SK-N-SH (cell line): ENCODE data around the gene COL4A2. TPM values are rescaled to one million over a fixed set of nuclear protein-coding genes. Genes with fewer than 3 reads are reported as not detected.

ENCODE experiments used
- CTCF ChIA-PET: fragments of 300-600, 350-600 bp; formaldehyde crosslinking; extraction: SDS; loops from one replicate; lab custom pipeline; 2021; lab: Yijun Ruan, JAX
- POLR2A ChIA-PET: fragments of 350-600 bp; sonication (Branson Sonifier 250); formaldehyde crosslinking; extraction: SDS; loops from one replicate; lab custom pipeline; 2020; ENCODE audit warnings: antibody characterized with exemption, inconsistent platforms; lab: Yijun Ruan, JAX
- DNase-seq: peaks from one replicate; pipeline ENCODE4 v3.0.0; 2012
- H2AFZ ChIP-seq: fragments of 200-600 bp; sonication (generic); 2 replicates; pipeline ENCODE4 v1.8.1; 2016; ENCODE audit warnings: antibody characterized with exemption, mild to moderate bottlenecking, low read depth
- H3F3A ChIP-seq: fragments of 200-600 bp; sonication (generic); replicated peaks from 2 replicates; pipeline ENCODE3; 2016; ENCODE audit warnings: antibody characterized with exemption, mild to moderate bottlenecking; ENCODE audit not compliant: insufficient read depth
- H3K27ac ChIP-seq, 2 experiments: fragments of 200-500 bp in 1 of 2; fragments of 200-600 bp in 1 of 2; sonication (Bioruptor generic) in 1 of 2; sonication (generic), shearing (Covaris generic) in 1 of 2; 2 replicates each; pipeline versions ENCODE4 v1.5.1 to v1.6.1; 2014 to 2016; ENCODE audit warnings: low read depth in 2 of 2, inconsistent platforms in 1 of 2, low read length in 1 of 2, mild to moderate bottlenecking in 1 of 2, mixed read lengths in 1 of 2
- H3K27me3 ChIP-seq: fragments of 200-600 bp; sonication (generic), shearing (Covaris generic); 2 replicates; pipeline ENCODE4 v1.6.1; 2016; ENCODE audit warnings: mixed run types; ENCODE audit not compliant: insufficient read depth
- H3K36me3 ChIP-seq, 2 experiments: fragments of 200-500 bp in 1 of 2; fragments of 200-600 bp in 1 of 2; sonication (Bioruptor generic) in 1 of 2; sonication (generic) in 1 of 2; replicated peaks in 1 of 2; 2 replicates each; pipeline versions ENCODE3 to v1.5.1; 2014 to 2016; ENCODE audit warnings: low read length in 1 of 2, mild to moderate bottlenecking in 1 of 2; ENCODE audit not compliant: insufficient read depth in 2 of 2, control insufficient read depth in 1 of 2
- H3K4me1 ChIP-seq, 2 experiments: fragments of 200-500 bp in 1 of 2; fragments of 200-600 bp in 1 of 2; sonication (Bioruptor generic) in 1 of 2; sonication (generic), shearing (Covaris generic) in 1 of 2; 2 replicates each; pipeline versions ENCODE4 v1.5.1 to v1.6.1; 2014 to 2016; ENCODE audit warnings: low read depth in 1 of 2, low read length in 1 of 2, mixed run types in 1 of 2; ENCODE audit not compliant: insufficient read depth in 2 of 2, control insufficient read depth in 1 of 2
- H3K4me2 ChIP-seq: fragments of 200-600 bp; sonication (generic), shearing (Covaris generic); 2 replicates; pipeline ENCODE4 v1.6.1; 2017; ENCODE audit warnings: mixed run types
- H3K4me3 ChIP-seq, 2 experiments: fragments of 200-500 bp in 1 of 2; fragments of 200-600 bp in 1 of 2; sonication (Bioruptor generic) in 1 of 2; sonication (generic), shearing (Covaris generic) in 1 of 2; 2 replicates each; pipeline versions ENCODE4 v1.5.1 to v1.8.1; 2014 to 2016; ENCODE audit warnings: low read depth in 2 of 2, inconsistent platforms in 1 of 2, low read length in 1 of 2, mild to moderate bottlenecking in 1 of 2, mixed read lengths in 1 of 2, moderate library complexity in 1 of 2
- H3K79me2 ChIP-seq: fragments of 200-600 bp; sonication (generic); 2 replicates; pipeline ENCODE4 v1.8.1; 2017; ENCODE audit warnings: mild to moderate bottlenecking; ENCODE audit not compliant: insufficient read depth
- H3K9ac ChIP-seq: fragments of 200-600 bp; sonication (generic); 2 replicates; pipeline ENCODE4 v1.6.1; 2017; ENCODE audit warnings: mixed run types
- H3K9me2 ChIP-seq: fragments of 200-600 bp; sonication (generic); 2 replicates; pipeline ENCODE4 v1.6.1; 2017; ENCODE audit warnings: mixed run types
- H3K9me3 ChIP-seq: fragments of 200-600 bp; sonication (generic); 2 replicates; pipeline ENCODE4 v1.6.1; 2017; ENCODE audit warnings: mixed run types, mild to moderate bottlenecking, moderate library complexity
- H4K20me1 ChIP-seq: fragments of 200-600 bp; sonication (generic); 2 replicates; pipeline ENCODE4 v1.6.1; 2017; ENCODE audit warnings: mild to moderate bottlenecking, mixed run types; ENCODE audit not compliant: insufficient read depth
- CHD2 ChIP-seq: fragments of 150-350 bp; IDR thresholded peaks from 2 replicates; pipeline ENCODE4 v1.6.1; 2018; ENCODE audit warnings: low read length; ENCODE audit not compliant: partially characterized antibody
- CTCF ChIP-seq: fragments of 200-600 bp; sonication (generic); IDR thresholded peaks from 2 replicates; pipeline ENCODE4 v1.6.1; 2017; ENCODE audit warnings: antibody characterized with exemption, mild to moderate bottlenecking, moderate library complexity
- ELF1 ChIP-seq: IDR thresholded peaks from 2 replicates; pipeline ENCODE4 v1.4.0; 2012
- EP300 ChIP-seq, 2 experiments: IDR thresholded peaks; 2 replicates each; pipeline versions ENCODE4 v1.4.0 to v1.6.1; 2012; ENCODE audit warnings: borderline replicate concordance in 1 of 2, low read depth in 1 of 2, low read length in 1 of 2
- FOSL2 ChIP-seq: IDR thresholded peaks from 2 replicates; pipeline ENCODE4 v1.4.0; 2012; ENCODE audit warnings: low read depth, mild to moderate bottlenecking, moderate library complexity, borderline replicate concordance
- FOXJ3 ChIP-seq: sonication (generic); formaldehyde crosslinking; IDR thresholded peaks from 2 replicates; pipeline ENCODE4 v1.5.1; 2020; ENCODE audit warnings: mild to moderate bottlenecking, missing genetic modification reagents
- FOXM1 ChIP-seq: IDR thresholded peaks from 2 replicates; pipeline ENCODE4 v1.4.0; 2012; ENCODE audit warnings: low read depth, mild to moderate bottlenecking
- JUND ChIP-seq: IDR thresholded peaks from 2 replicates; pipeline ENCODE4 v1.4.0; 2012
- MEF2A ChIP-seq: IDR thresholded peaks from 2 replicates; pipeline ENCODE4 v1.4.0; 2012; ENCODE audit warnings: low read depth, borderline replicate concordance
- NFIC ChIP-seq: IDR thresholded peaks from 2 replicates; pipeline ENCODE4 v1.4.0; 2012; ENCODE audit warnings: borderline replicate concordance
- PBX3 ChIP-seq: IDR thresholded peaks from 2 replicates; pipeline ENCODE4; 2012
- POLR2AphosphoS5 ChIP-seq: IDR thresholded peaks from 2 replicates; pipeline ENCODE4 v1.6.1; 2012; ENCODE audit warnings: low read depth, low read length
- RFX5 ChIP-seq: IDR thresholded peaks from 2 replicates; pipeline ENCODE4 v1.6.1; 2012; ENCODE audit warnings: mild to moderate bottlenecking, improper control_type of control experiment, low read length
- RXRA ChIP-seq: IDR thresholded peaks from 2 replicates; pipeline ENCODE4 v1.4.0; 2012; ENCODE audit warnings: low read depth, mild to moderate bottlenecking, borderline replicate concordance
- SMC3 ChIP-seq: IDR thresholded peaks from 2 replicates; pipeline ENCODE4 v1.6.1; 2012; ENCODE audit warnings: low read depth, low read length, improper control_type of control experiment
- TAF1 ChIP-seq: IDR thresholded peaks from 2 replicates; pipeline ENCODE4 v1.6.1; 2012; ENCODE audit warnings: low read depth, mild to moderate bottlenecking, low read length, moderate library complexity, borderline replicate concordance
- TEAD4 ChIP-seq: IDR thresholded peaks from 2 replicates; pipeline ENCODE4 v1.4.0; 2012; ENCODE audit warnings: mild to moderate bottlenecking, borderline replicate concordance; ENCODE audit not compliant: insufficient read depth
- USF1 ChIP-seq: IDR thresholded peaks from 2 replicates; pipeline ENCODE4 v1.4.0; 2012; ENCODE audit warnings: low read depth, borderline replicate concordance
- USF2 ChIP-seq: fragments of 150-350 bp; IDR thresholded peaks from 2 replicates; pipeline ENCODE4 v1.6.1; 2017; ENCODE audit warnings: antibody characterized with exemption, low read length, low read depth, borderline replicate concordance
- YY1 ChIP-seq: IDR thresholded peaks from 2 replicates; pipeline ENCODE4 v1.4.0; 2012; ENCODE audit warnings: low read depth, mild to moderate bottlenecking
- WGBS: methylation state at CpG from one replicate; pipeline ENCODE4 v1.1.6; 2017; ENCODE audit warnings: low lambda C conversion rate; 5-methylcytosine and 5-hydroxymethylcytosine counted together
- polyA plus RNA-seq, 3 experiments: library from polyadenylated mRNA; depleted of rRNA; stranded (reverse); fragments of >200 nt; gene quantifications; 2 replicates each; pipeline ENCODE4 v1.2.3, GENCODE V29; 2012

Gene COL4A2
- polyA plus RNA-seq, 1 of the 3 experiments (the other 2 are of a cell fraction) = 137 TPM

- Histone ChIP-seq H3K9me3 (no peaks in the 10 kb centered on the region), H3K9ac (no peak overlapping the region), H3K4me2 (no peak overlapping the region), H3K27me3 (no peaks in the 10 kb centered on the region), H3K36me3 (peaks cover 0 to 6% of the 10 kb centered on the region in 2 experiments), H3K4me3 (no peak overlapping the region), H3K27ac (peak overlapping the region in 1 of 2 experiments; percentile 50; a peak in 2 of 4 replicates), H4K20me1 (no peaks in the 10 kb centered on the region), H3K79me2 (peaks cover 90% of the 10 kb centered on the region), H2AFZ (no peak overlapping the region), H3F3A (peaks cover 39% of the 10 kb centered on the region), H3K9me2 (no peaks in the 10 kb centered on the region), H3K4me1 (peaks cover 23 to 66% of the 10 kb centered on the region in 2 experiments; a peak in 3 of 4 replicates)
- CTCF ChIA-PET = interaction anchor here (0.9 to 2.0 kb wide), 4 partner anchors 10 to 47 kb away, joined by 3 to 7 read pairs (median 3); no protein-coding TSS in a partner anchor
- no peak for DNase-seq
- POLR2A ChIA-PET = interaction anchor here (1.0 kb wide), 1 partner anchor 57 kb away, joined by 3 read pairs; no protein-coding TSS in a partner anchor
- no peak for TF ChIP-seq FOSL2
- no peak for TF ChIP-seq USF1
- TF ChIP-seq PBX3 = no peak
- no peak for TF ChIP-seq JUND
- TF ChIP-seq FOXM1 = no peak
- TF ChIP-seq RFX5 = no peak
- no peak for TF ChIP-seq TEAD4
- no peak for TF ChIP-seq POLR2AphosphoS5
- TF ChIP-seq NFIC = no peak
- no peak for TF ChIP-seq CTCF
- TF ChIP-seq SMC3 = no peak
- no peak for TF ChIP-seq EP300 (IDR thresholded peaks at IDR 0.05; ENCODE audit: borderline replicate concordance in 1 of 2, low read depth in 1 of 2, low read length in 1 of 2)
- no peak for TF ChIP-seq CHD2
- TF ChIP-seq TAF1 = no peak
- no peak for TF ChIP-seq ELF1
- no peak for TF ChIP-seq RXRA
- TF ChIP-seq MEF2A = no peak
- no peak for TF ChIP-seq YY1
- TF ChIP-seq FOXJ3 = no peak
- TF ChIP-seq USF2 = no peak
- 100% methylated on average over 7 of the region's 7 CpGs for whole genome bisulfite sequencing
Measured at GRCh38 chr13:110322828-110323171, 15.7 kb downstream of the COL4A2 start.
